SK-N-MC (cell line): ENCODE results near the gene HP.
"Not testable (repeated sequence)": the region's sequence is repeated elsewhere in the genome, so short reads cannot be mapped to it uniquely, and the experiment has no call there.

ENCODE experiments used
- DNase-seq: peaks from one replicate; pipeline ENCODE4 v3.0.0-alpha.2; 2011; ENCODE audit warnings: low read depth, low spot score
- H3K27ac ChIP-seq: fragments of 200-600 bp; sonication (generic); 2 replicates; pipeline ENCODE4 v1.5.1; 2016; ENCODE audit warnings: mixed run types
- H3K36me3 ChIP-seq: fragments of 200-600 bp; sonication (generic); 2 replicates; pipeline ENCODE4 v1.6.1; 2017; ENCODE audit warnings: antibody characterized with exemption, low read length, mixed read lengths; ENCODE audit not compliant: insufficient read depth
- H3K4me3 ChIP-seq: fragments of 200-600 bp; sonication (generic); 2 replicates; pipeline ENCODE4 v1.5.1; 2016
- H3K9ac ChIP-seq: fragments of 200-600 bp; sonication (generic); 2 replicates; pipeline ENCODE4 v1.8.0; 2017; ENCODE audit warnings: mixed run types, mixed read lengths; ENCODE audit not compliant: insufficient read length
- H3K9me3 ChIP-seq: fragments of 200-600 bp; sonication (generic); 2 replicates; pipeline ENCODE4 v1.6.1; 2017; ENCODE audit warnings: low read depth, mild to moderate bottlenecking, antibody characterized with exemption, low read length, moderate library complexity, mixed read lengths
- EZH2 ChIP-seq: fragments of 200-600 bp; sonication (generic); IDR thresholded peaks from one replicate; pipeline ENCODE4 v1.6.1; 2017; ENCODE audit warnings: antibody characterized with exemption
- FOXP2 ChIP-seq: optimal IDR thresholded peaks from 2 replicates; pipeline ENCODE3; 2011; ENCODE audit warnings: mild to moderate bottlenecking, moderate library complexity; ENCODE audit not compliant: insufficient read depth; ENCODE audit errors: extremely low read length, control extremely low read depth
- POLR2AphosphoS5 ChIP-seq: IDR thresholded peaks from 2 replicates; pipeline ENCODE4 v1.6.1; 2012; ENCODE audit warnings: mild to moderate bottlenecking, low read depth, low read length, borderline replicate concordance

HP gene

GRCh38 chr16:72049110-72049509 lies 5.2 kb upstream of the HP start:
- no peak for DNase-seq
- Histone ChIP-seq H3K9ac (no peak overlapping the region), H3K4me3 (no peak overlapping the region), H3K9me3 (no peaks in the 10 kb centered on the region), H3K27ac (no peak overlapping the region), H3K36me3 (no peaks in the 10 kb centered on the region)
- TF ChIP-seq POLR2AphosphoS5 (no peak), EZH2 (no peak), FOXP2 (no peak)

GRCh38 chr16:72050769-72051464 lies 3.4 kb upstream of the HP start:
- Histone ChIP-seq H3K9me3 (no peaks in the 10 kb centered on the region), H3K27ac (no peak overlapping the region), H3K9ac (no peak overlapping the region), H3K4me3 (no peak overlapping the region), H3K36me3 (no peaks in the 10 kb centered on the region)
- DNase-seq: no peak
- TF ChIP-seq POLR2AphosphoS5: no peak
- no peak for TF ChIP-seq FOXP2
- TF ChIP-seq EZH2: no peak

GRCh38 chr16:72051818-72052217 lies 2.5 kb upstream of the HP start:
- Histone ChIP-seq H3K27ac (no peak overlapping the region), H3K9ac (no peak overlapping the region), H3K4me3 (no peak overlapping the region), H3K9me3 (no peaks in the 10 kb centered on the region), H3K36me3 (no peaks in the 10 kb centered on the region)
- no peak for DNase-seq
- no peak for TF ChIP-seq POLR2AphosphoS5

GRCh38 chr16:72055911-72056310 lies 1.6 kb downstream of the HP start:
- no peak for DNase-seq

GRCh38 chr16:72057313-72057712 lies 3.0 kb downstream of the HP start:
- DNase-seq, H3K9ac ChIP-seq, H3K4me3 ChIP-seq, H3K27ac ChIP-seq, H3K36me3 ChIP-seq, H3K9me3 ChIP-seq: not testable (repeated sequence)

More at GRCh38 chr16:72055911-72056310, 1.6 kb downstream of the HP start:
- TF ChIP-seq FOXP2 (no peak), EZH2 (no peak), POLR2AphosphoS5 (no peak)
- no peaks in the 10 kb centered on the region for H3K36me3 ChIP-seq
- H3K4me3 ChIP-seq: no peak overlapping the region
- H3K9me3 ChIP-seq: no peaks in the 10 kb centered on the region
- no peak overlapping the region for H3K9ac ChIP-seq
- no peak overlapping the region for H3K27ac ChIP-seq

GRCh38 chr16:72059060-72059459 lies 4.8 kb downstream of the HP start:
- not testable (repeated sequence) for H3K9ac ChIP-seq, H3K36me3 ChIP-seq, H3K4me3 ChIP-seq, H3K9me3 ChIP-seq, H3K27ac ChIP-seq, DNase-seq

- TF ChIP-seq POLR2AphosphoS5 (no peak), FOXP2 (no peak), EZH2 (no peak)
- Histone ChIP-seq H3K36me3 (no peaks in the 10 kb centered on the region), H3K27ac (no peak overlapping the region), H3K4me3 (no peak overlapping the region), H3K9ac (no peak overlapping the region), H3K9me3 (no peaks in the 10 kb centered on the region)
- no peak for DNase-seq
Measured at GRCh38 chr16:72060405-72060804, 6.1 kb downstream of the HP start.

GRCh38 chr16:72061564-72061963 lies 7.3 kb downstream of the HP start:
- Histone ChIP-seq H3K4me3 (no peak overlapping the region), H3K9me3 (no peaks in the 10 kb centered on the region), H3K9ac (no peak overlapping the region), H3K36me3 (no peaks in the 10 kb centered on the region), H3K27ac (no peak overlapping the region)
- TF ChIP-seq EZH2 (no peak), FOXP2 (no peak), POLR2AphosphoS5 (no peak)
- DNase-seq: no peak

GRCh38 chr16:72064361-72064894 lies 10.1 kb downstream of the HP start:
- H3K4me3 ChIP-seq: no peak overlapping the region
- no peaks in the 10 kb centered on the region for H3K36me3 ChIP-seq
- H3K27ac ChIP-seq: no peak overlapping the region
- no peak for DNase-seq
- H3K9ac ChIP-seq: no peak overlapping the region
- TF ChIP-seq EZH2 (no peak), POLR2AphosphoS5 (no peak), FOXP2 (no peak)
- no peaks in the 10 kb centered on the region for H3K9me3 ChIP-seq

GRCh38 chr16:72066747-72067146 lies 12.4 kb downstream of the HP start:
- Histone ChIP-seq H3K9ac (no peak overlapping the region), H3K4me3 (no peak overlapping the region), H3K9me3 (no peaks in the 10 kb centered on the region), H3K36me3 (no peaks in the 10 kb centered on the region), H3K27ac (no peak overlapping the region)
- TF ChIP-seq POLR2AphosphoS5 (no peak), EZH2 (no peak), FOXP2 (no peak)
- DNase-seq: no peak
